Measurements from ENCODE around the gene ARHGAP15.

ARHGAP15 gene

DNA sequence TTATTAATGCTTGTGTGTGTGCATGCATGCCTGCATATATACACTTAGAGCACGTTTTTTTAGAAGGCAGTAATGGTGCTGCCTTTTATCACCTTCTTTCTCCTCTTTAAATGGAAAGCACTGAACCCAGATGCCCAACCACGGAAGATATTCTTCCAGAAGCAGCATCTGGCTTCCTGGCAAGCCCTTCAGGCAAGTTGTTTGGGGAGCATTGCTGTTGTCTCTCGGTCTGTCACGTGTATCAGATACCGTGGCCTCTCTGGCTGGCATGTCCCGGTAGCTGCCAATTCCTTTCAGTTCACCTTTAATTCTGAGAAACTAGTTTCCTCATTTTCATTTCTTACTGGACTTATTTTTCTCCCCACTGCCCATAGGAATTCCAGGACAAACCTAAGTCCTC, 587.8 kb downstream of the ARHGAP15 start:
- no peak overlapping the region for H3K4me3 ChIP-seq (ENCODE audit: low read depth, low read length)
- no peak for DNase-seq (ENCODE audit: low read depth)
- TF ChIP-seq, protein P1, sequence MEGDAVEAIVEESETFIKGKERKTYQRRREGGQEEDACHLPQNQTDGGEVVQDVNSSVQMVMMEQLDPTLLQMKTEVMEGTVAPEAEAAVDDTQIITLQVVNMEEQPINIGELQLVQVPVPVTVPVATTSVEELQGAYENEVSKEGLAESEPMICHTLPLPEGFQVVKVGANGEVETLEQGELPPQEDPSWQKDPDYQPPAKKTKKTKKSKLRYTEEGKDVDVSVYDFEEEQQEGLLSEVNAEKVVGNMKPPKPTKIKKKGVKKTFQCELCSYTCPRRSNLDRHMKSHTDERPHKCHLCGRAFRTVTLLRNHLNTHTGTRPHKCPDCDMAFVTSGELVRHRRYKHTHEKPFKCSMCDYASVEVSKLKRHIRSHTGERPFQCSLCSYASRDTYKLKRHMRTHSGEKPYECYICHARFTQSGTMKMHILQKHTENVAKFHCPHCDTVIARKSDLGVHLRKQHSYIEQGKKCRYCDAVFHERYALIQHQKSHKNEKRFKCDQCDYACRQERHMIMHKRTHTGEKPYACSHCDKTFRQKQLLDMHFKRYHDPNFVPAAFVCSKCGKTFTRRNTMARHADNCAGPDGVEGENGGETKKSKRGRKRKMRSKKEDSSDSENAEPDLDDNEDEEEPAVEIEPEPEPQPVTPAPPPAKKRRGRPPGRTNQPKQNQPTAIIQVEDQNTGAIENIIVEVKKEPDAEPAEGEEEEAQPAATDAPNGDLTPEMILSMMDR (IDR thresholded peaks at IDR 0.05; ENCODE audit: low read depth, low read length, missing control alignments) = no peak

- H3K4me3 ChIP-seq (ENCODE audit: low read depth, low read length) = no peak overlapping the region
- no peak for DNase-seq (ENCODE audit: low read depth)
- TF ChIP-seq, protein P1 (IDR thresholded peaks at IDR 0.05; ENCODE audit: low read depth, low read length, missing control alignments) = no peak
Observed at GRCh38 chr2:143717536-143718168, 588.4 kb downstream of the ARHGAP15 start.

DNA sequence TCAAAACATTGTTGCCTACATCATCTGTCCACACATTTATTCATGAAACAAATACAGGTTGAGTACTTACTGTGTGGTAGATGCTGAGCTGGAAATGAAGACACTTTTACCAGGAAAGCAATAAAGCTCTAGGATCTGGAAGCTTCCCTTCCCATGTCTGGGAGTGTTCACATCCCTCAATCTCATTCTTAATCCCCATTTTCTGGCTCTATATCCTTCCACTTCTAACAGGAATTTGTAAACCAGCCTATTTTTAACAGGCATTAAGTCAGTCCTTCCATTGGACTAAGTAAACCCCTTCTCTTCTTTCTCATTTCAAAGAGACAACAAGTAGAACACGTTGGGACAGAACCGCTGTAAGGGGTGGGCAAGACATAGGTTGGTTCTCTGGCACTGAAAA, 589.5 kb downstream of the ARHGAP15 start:
- TF ChIP-seq, protein P1 (IDR thresholded peaks at IDR 0.05; ENCODE audit: low read depth, low read length, missing control alignments) = no peak
- H3K4me3 ChIP-seq (ENCODE audit: low read depth, low read length) = no peak overlapping the region
- no peak for DNase-seq (ENCODE audit: low read depth)

DNA sequence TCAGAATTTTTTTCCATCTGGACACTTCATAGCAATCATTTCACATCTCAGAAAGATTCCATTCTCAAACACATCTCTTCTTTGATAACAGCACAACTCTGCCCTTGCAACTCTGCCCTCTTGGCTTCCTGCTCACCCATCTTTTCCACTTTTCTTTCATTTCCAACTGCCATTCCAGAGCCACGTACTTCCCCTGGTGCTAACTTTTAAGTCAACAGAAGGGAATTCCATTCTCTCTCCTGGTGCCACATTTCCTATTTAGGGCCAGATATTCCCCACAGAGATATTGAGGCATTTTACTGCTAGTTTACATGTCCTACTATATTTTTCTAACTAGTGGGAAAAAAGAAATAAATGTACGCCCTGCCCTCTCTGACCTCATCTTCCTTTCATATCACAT, 590.2 kb downstream of the ARHGAP15 start:
- TF ChIP-seq, protein P1 (IDR thresholded peaks at IDR 0.05; ENCODE audit: low read depth, low read length, missing control alignments) = no peak
- H3K4me3 ChIP-seq (ENCODE audit: low read depth, low read length) = no peak overlapping the region

GRCh38 chr2:143720095-143720664, 591.0 kb downstream of the ARHGAP15 start:
- no peak for DNase-seq (ENCODE audit: low read depth)
- TF ChIP-seq, protein P1 (IDR thresholded peaks at IDR 0.05; ENCODE audit: low read depth, low read length, missing control alignments) = no peak
- no peak overlapping the region for H3K4me3 ChIP-seq (ENCODE audit: low read depth, low read length)

More for the DNA sequence above, 590.2 kb downstream of the ARHGAP15 start:
- DNase-seq (ENCODE audit: low read depth) = no peak

DNA sequence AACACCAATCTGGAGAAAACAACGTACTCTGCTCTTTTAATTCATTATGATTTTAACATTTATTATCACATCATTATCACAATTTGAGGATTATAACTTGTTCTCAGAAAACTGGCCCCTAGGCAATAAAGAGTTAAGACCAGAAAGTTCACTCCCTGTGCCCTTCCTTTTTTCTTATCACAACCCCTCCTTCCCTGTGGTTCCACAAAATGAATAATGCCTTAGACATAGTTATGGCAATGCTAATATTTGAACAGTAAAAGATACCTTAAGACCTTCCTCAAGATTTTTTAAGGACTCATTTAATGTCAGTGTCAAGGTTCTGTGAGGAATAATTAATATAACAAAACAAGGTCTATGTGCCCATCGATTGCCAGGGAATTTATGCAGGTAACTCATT, 596.2 kb downstream of the ARHGAP15 start:
- no peak for DNase-seq (ENCODE audit: low read depth)
- H3K4me3 ChIP-seq (ENCODE audit: low read depth, low read length) = no peak overlapping the region
- TF ChIP-seq, protein P1 (IDR thresholded peaks at IDR 0.05; ENCODE audit: low read depth, low read length, missing control alignments) = no peak

Measured in GM12864 (cell line).